G401 (cell line): ENCODE results near the gene RIC1. TPM values are rescaled to one million over a fixed set of nuclear protein-coding genes. Genes with fewer than 3 reads are reported as not detected.
A peak's percentile ranks its signal among the peaks of the same experiment; 100 is the strongest.
"Not testable (repeated sequence)": the region's sequence is repeated elsewhere in the genome, so short reads cannot be mapped to it uniquely, and the experiment has no call there.

ENCODE experiments used
- DNase-seq: peaks from one replicate; pipeline ENCODE4 v3.0.0-alpha.2; 2015; ENCODE audit warnings: low spot score
- in situ Hi-C: cut with HindIII; loops from 2 replicates; pipeline ENCODE4 v1.10.0; 2016; ENCODE audit warnings: low sequenced_read_pairs, mixed read lengths
- total RNA-seq: library from RNA; depleted of rRNA; stranded (reverse); fragments of >200 nt; shearing (Covaris generic); gene quantifications from 2 replicates; pipeline ENCODE4 v1.2.3, GENCODE V29; 2014

Gene RIC1
- total RNA-seq, 1 experiment from 2014 or later: 17.1 TPM

DNA sequence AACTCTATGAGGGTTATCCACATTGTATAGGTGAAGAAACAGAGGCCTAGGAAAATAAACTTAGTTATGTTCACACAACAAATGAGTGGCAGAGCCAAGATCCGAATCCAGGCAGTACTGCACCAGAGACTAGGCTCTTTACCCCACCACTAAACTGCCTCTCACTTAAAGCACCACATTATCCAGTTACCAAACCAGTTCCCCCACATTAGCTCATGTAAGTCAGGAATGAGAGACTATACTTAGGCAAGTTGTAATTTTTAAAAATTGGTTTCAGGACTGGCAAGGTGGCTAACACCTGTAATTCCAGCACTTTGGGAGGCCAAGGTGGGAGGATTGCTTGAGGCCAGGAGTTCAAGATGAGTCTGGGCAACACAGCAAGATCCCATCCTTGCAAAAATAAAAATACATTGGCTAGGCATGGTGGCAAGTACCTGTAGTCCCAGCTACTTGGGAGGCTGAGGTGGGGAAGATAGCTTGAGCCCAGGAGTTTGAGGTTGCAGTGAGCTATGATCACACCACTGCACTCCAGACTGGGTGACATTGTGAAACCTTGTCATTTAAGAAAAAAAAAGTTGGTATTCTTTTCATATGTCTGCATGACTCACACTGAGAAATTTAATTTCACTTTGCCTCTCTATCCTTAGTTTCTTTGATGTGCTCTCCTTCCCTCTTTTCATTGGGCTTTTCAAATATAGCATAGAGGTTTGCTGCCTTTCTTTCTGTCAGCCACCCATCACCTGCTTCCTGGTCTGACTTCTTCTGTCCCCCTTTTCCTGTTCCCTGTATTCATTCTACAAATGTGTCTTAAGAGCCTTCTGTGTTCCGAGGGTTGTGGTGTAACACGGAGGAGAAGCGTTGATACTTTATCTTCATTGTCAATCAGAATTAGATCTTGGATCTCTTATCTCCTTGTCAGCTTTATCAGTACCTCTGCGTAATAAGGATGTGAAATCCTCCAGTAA is 139.3 kb downstream of the RIC1 start:
- in situ Hi-C loops: no loop called here
- no peak for DNase-seq

DNA sequence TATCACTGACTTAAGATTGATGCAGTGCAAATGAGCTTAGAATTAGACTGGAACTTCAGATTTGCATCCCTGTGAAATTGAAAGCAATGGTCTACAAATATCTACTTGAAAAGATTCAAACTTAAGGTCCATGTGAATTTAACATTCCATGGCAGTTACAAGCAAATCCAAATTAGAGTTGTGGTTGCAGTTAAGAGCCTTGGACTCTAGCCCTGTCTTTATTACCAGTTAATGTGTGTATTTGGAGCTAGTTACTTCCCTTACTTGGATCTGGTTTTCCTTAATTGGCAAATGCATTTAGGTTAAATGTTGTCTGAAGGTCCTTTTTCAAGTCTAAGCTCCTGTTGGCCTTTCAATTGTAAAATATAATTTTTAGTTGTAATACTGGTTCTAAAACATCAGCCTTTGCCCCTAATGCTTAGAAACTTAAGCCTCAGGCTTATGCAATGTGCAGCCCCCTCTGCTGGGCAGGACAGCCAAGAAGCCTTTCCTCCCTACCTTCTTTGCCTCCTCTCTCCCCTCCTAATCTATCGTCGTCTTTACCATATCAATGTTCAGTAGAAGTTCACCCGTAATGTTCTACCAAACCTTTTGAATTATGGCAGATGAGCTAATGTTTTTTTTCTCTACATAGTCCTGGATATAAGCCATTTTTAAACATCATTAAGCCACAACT is 144.6 kb downstream of the RIC1 start:
- in situ Hi-C loops: no loop called here
- DNase-seq: no peak

DNA sequence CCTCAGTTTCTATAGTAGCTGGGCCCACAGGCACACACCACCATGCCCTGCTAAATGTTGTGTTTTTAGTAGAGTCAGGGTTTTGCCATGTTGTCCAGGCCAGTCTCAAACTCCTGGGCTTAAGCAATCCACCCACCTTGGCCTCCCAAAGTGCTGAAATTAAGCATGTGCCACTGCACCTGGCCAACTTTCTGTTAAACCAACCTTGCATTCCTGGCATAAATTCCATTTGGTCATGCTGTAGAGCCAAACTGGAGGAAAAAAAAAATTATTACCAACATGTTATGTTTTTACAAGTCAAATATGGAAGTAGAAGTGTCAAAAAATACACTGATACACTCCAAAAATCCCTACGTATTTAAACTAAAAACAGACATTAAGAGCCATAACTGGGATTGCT is 149.9 kb downstream of the RIC1 start:
- DNase-seq: no peak
- in situ Hi-C loops: no loop called here

DNA sequence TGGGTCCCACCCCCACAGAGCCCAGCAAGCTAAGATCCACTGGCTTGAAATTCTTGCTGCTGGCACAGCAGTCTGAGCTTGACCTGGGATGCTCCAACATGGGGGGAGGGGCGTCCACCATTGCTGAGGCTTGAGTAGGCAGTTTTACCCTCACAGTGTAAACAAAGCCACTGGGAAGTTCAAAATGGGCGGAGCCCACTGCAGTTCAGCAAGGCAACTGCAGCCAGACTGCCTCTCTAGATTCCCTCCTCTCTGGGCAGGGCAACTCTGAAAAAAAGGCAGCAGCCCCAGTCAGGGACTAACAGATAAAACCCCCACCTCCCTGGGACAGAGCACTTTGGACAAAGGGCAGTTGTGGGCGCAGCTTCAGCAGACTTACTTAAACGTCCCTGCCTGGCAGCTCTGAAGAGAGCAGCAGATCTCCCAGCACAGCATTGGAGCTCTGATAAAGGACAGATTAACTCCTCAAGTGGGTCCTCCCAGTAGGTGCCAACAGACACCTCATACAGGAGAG is 150.9 kb downstream of the RIC1 start:
- in situ Hi-C loops: loop anchor here (10.0 kb wide), 1 partner anchor 155 kb away; the partner anchor contains the start of gene RIC1
- not testable (repeated sequence) for DNase-seq

DNA sequence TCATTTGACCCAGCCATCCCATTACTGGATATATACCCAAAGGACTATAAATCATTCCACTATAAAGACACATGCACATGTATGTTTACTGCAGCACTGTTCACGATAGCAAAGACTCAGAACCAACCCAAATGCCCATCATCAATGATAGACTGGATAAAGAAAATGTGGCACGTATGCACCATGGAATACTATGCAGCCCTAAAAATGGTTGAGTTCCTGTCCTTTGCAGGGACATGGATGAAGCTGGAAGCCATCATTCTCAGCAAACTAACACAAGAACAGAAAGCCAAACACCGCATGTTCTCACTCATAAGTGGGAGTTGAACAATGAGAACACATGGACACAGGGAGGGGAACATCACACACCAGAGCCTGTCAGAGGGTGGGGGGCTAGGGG is 154.5 kb downstream of the RIC1 start:
- in situ Hi-C loops: loop anchor here (10.0 kb wide), 1 partner anchor 159 kb away; the partner anchor contains the start of gene RIC1
- DNase-seq: not testable (repeated sequence)

DNA sequence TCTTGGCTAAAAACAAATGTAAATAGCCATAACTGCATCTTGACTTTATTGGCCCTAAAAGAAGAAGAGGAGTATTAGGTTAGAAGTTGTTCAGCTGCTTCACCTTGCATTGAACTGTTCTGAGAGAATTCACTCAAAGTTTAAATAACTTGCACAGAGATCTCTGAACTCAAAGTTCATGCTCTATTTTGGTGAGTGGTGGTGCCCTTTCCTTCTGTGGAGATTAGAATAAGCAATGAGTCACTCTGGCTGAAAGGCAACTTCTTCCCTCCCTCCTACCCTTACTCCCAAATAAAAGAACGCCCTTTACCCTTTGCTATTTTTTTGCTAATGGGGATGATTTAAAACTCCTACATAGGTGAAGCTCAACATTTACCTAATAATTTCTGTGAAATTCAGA is 155.1 kb downstream of the RIC1 start:
- DNase-seq: no peak
- in situ Hi-C loops: loop anchor here (10.0 kb wide), 1 partner anchor 159 kb away; the partner anchor contains the start of gene RIC1

DNA sequence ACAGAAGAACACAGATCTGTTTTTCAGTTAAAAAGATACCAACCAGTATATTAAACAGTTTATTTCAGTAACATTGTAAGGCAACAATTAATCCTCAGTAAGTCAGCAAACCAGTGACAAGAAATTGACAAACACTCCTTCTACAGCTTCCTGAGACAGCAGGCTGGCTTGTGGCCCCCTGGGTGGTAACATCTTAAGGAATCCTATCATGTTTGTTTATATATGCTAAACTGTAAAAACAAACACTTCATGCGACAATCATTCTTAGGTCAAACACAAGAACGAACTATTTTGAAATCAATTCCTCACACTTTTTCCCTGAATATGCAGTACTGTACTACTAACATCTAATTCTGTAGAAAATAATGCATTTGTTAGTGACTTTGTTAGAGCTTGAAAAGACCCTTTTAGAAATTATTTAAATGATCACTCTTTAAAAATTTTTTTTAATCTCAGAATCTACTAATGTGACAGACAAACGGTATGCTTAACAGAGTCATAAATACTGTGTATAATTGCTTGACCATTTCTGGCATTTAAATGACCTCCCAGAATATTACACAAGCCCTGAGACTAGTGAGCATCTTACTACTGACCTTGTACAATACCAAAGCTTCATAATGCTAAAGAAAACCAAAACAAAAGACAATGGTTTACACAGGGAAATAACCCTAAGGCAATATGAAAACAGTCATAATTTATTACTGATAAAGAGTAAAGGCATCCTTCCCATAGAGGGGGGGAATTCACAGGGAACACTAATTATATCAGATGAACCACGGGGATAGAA is 155.8 kb downstream of the RIC1 start:
- in situ Hi-C loops: loop anchor here (10.0 kb wide), 1 partner anchor 160 kb away; the partner anchor contains the start of gene RIC1

DNA sequence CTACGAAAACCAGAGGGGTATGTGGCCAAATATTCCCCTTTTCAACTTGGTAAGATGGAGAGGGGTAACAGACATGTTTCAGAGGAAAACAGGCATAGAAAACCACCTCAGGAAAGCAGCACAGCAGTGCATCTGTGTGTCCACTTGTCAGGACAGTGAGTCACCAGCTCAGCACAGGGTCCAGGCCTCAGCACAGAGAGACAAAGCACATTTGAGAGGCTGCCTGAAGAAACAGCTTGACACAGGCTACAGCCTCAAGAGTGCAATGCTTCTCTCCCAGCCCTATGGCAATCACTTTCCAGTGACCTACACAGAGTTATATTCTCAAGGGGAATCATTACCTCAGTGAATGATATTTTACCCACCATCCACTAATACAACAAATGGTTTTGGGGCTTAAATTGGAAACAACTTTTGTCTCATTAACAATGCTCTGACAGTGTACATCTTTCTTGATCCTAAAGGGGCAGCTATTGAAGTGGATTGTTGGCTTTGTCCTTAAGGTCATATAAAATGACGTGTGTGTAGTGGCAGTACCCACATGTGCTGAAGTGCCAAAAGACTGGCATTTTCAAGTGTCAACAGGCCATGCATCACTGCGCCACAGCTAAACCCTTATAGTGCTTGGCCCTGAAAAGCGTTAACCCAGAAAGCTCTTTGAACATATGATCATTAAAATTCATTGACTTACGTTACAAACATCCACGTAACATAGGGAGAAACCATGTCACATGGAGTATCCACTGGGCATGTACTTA is 157.6 kb downstream of the RIC1 start:
- no peak for DNase-seq
- in situ Hi-C loops: loop anchor here (10.0 kb wide), 1 partner anchor 162 kb away; the partner anchor contains the start of gene RIC1

More for the DNA sequence above, 155.8 kb downstream of the RIC1 start:
- no peak for DNase-seq

DNA sequence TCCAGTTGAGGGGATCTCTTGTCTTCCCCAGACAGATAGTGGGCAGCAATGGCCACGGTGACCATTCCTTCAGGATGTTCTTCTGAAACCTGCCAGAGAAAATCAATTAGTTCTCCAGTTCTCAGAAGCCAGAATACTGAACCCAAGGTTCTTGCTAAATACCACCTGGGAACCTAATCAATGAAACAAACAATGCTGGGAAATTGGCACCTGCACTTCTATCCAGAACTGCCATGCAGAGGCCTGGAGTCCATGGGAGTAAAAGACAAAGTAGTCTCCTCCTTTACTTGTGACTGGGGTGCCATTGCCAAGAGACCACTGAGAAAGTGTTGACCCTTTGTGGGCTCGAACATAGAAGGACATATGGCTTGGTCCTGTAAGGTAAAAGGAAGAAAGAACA is 158.3 kb downstream of the RIC1 start:
- in situ Hi-C loops: loop anchor here (10.0 kb wide), 1 partner anchor 162 kb away; the partner anchor contains the start of gene RIC1
- DNase-seq: no peak

DNA sequence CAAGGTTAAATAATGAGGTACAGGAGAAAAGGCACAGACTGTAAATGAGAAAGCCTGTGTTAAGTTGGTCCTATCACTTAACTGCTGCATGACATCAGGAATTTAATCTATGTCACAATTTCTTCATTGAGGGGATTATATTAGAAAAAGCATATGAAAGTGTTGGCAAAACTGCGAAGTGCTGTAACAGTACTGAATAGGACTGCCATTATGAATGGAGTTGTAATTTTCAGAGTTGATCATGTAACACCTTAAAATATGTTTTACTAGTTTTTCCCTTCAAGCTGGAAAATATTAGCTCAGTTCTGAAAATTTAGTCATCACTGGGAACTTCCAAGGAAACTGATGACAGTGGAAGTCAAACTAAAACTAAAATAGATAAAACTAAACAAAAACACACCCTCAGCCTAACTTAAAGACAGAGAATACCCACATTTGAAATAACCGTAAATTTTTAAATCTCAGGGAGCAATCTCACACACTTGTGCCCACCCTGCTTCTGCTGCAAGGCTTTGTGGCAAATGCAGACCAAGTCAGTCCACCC is 158.9 kb downstream of the RIC1 start:
- in situ Hi-C loops: loop anchor here (10.0 kb wide), 1 partner anchor 163 kb away; the partner anchor contains the start of gene RIC1
- no peak for DNase-seq

DNA sequence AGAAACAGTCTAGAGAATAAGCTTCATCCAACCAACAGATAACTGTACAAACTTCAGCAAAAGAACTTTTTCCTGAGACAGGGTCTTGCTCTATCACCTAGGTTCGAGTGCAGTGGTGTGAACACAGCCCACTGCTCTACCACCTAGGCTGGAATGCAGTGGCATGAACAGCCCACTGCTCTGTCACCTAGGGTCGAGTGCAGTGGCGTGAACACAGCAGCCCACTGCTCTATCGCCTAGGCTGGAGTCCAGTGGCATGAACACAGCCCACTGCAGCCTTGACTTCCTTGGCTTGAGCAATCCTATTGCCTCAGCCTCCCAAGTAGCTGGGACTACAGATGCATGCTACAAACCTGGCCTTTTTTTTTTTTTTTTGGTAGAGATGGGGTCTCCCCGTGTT is 160.6 kb downstream of the RIC1 start:
- DNase-seq: no peak

DNA sequence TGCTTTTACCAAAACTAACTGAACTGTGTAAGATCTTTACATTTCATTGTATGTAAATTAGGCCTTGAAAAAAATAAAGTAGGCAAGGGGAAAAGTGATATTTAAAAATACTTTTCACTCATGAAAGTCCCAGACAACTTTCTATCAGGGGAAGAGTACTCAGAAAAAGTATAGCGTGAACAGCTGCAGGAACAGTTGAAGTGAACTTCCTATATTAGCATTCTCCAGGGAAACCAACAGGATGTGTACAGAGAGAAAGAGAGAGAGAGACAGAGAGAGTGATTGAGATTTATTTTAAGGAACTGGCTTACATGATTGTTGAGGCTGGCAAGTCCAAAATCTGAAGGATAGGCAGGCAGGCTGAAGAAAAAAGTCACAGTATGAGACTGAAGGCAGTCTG is 162.0 kb downstream of the RIC1 start:
- in situ Hi-C loops: no loop called here
- DNase-seq: no peak

More for the DNA sequence above, 160.6 kb downstream of the RIC1 start:
- in situ Hi-C loops: loop anchor here (10.0 kb wide), 1 partner anchor 165 kb away; the partner anchor contains the start of gene RIC1

DNA sequence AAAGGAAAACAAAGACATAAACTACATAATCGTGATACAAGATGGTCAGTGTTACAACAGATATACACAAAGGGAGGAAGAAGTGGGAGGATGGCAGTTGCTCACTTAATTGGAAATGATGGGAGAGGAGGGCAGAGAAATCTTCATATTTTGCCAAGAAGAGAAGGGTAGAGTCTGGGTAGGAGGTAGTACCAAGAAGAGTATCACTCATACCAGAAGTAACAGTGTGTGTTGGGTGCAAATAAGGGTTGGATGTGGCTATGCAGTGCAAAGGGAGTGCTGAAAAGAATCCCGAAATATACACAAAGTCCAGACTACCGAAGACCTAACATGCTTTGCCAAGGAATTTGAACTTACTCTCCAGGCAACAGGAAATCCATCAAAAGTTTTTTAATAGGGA is 163.0 kb downstream of the RIC1 start:
- DNase-seq: no peak
- in situ Hi-C loops: no loop called here

DNA sequence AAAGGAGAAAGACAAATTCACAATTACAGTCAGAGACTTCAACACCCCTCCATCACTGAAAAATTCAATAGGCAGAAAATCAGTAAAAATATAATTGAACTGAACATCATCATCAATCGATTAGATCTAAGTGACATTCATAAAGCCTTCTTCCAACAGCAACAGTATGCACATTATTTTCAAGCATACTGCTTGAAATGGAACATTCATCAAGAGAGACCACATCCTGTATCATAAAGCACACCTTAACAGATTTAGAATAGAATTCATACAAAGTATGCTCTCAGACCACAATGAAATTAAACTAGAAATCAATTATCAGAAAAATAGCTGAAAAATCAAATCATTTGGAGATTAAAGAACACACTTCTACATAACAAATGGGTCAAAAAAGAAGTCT is 164.9 kb downstream of the RIC1 start:
- no peak for DNase-seq

DNA sequence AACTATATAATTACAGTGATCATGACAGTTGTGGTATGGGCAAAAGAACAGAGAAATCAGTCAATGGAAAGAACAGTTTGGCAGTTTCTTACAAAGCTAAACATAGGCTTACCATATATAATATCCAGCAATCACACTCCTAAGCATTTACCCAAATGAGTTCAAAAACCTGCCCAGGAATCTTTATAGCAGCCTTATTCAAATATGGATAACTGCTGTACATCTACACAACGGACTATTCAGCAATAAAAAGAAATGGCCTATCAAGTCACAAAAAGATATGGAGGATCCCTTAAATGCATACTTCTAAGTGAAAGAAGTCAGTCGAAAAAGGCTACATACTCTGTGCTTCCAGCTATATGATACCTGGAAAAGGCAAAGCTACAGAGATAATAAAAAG is 167.4 kb downstream of the RIC1 start:
- no peak for DNase-seq
- in situ Hi-C loops: loop anchor here (5.0 kb wide), 1 partner anchor 36 kb away; the partner anchor contains the start of gene ERMP1

More for the DNA sequence above, 164.9 kb downstream of the RIC1 start:
- in situ Hi-C loops: no loop called here

DNA sequence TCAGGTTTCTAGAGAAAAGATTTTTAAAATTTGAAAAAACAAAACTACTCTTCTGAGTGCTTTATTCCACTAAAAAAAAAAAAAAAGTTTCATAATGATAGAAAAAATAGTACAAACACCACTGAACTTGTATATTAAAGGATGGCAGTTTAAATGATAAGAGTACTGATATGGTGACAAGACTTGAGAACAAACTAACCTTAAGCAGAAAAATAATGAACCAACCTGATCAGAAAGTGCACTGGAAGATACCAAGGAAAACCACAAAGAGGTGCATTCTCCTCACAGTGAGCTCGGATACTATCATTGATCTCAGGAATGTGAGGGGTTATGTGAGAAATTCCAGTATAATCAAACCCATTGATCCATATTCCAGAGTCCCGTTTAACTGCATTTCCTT is 169.7 kb downstream of the RIC1 start:
- in situ Hi-C loops: loop anchor here (5.0 kb wide), 1 partner anchor 34 kb away; the partner anchor contains the start of gene ERMP1
- DNase-seq: no peak

DNA sequence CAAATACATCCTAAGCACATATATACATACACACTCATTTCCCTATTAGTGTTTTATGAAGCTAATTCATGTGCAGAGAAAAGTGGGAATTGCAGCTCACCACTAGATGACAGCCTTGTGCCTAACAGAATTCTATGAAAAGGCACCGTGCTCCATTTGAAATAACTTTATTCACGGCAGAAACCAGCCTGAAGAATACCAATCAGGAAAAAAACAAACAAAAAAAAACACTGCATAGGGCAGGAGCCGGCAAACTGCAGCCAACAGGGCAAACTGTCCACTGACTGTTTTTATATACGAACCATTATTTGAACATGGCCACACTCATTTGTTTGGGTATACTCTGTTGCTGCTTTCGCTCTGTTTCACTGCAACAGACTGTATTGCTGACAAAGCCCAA is 170.4 kb downstream of the RIC1 start:
- DNase-seq: peak; percentile 66
- in situ Hi-C loops: loop anchor here (5.0 kb wide), 1 partner anchor 33 kb away; the partner anchor contains the start of gene ERMP1
